ENCODE measurements around the gene WDR83.

Gene WDR83

DNA sequence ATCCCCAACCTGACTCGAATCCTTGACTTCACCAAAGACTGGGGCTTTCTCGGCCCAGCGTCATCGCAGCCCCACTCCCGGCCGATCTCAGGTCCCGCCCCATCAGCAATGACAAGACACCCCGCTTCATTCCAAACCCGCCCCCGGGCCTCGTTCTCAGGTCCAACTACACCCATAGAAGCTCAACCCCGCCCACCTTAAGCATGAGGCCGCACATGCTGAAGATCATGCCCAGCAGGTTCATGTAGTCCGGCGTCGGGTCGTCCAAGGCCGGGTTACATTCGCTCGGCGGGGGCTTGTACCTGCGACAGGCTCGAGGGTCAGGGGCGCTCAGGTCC, 2.3 kb downstream of the WDR83 start:
- peak overlapping the region; percentile 94 for H3K27ac ChIP-seq
- TF ChIP-seq, protein P1, sequence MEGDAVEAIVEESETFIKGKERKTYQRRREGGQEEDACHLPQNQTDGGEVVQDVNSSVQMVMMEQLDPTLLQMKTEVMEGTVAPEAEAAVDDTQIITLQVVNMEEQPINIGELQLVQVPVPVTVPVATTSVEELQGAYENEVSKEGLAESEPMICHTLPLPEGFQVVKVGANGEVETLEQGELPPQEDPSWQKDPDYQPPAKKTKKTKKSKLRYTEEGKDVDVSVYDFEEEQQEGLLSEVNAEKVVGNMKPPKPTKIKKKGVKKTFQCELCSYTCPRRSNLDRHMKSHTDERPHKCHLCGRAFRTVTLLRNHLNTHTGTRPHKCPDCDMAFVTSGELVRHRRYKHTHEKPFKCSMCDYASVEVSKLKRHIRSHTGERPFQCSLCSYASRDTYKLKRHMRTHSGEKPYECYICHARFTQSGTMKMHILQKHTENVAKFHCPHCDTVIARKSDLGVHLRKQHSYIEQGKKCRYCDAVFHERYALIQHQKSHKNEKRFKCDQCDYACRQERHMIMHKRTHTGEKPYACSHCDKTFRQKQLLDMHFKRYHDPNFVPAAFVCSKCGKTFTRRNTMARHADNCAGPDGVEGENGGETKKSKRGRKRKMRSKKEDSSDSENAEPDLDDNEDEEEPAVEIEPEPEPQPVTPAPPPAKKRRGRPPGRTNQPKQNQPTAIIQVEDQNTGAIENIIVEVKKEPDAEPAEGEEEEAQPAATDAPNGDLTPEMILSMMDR (conservative IDR thresholded peaks at IDR 0.05): no peak

DNA sequence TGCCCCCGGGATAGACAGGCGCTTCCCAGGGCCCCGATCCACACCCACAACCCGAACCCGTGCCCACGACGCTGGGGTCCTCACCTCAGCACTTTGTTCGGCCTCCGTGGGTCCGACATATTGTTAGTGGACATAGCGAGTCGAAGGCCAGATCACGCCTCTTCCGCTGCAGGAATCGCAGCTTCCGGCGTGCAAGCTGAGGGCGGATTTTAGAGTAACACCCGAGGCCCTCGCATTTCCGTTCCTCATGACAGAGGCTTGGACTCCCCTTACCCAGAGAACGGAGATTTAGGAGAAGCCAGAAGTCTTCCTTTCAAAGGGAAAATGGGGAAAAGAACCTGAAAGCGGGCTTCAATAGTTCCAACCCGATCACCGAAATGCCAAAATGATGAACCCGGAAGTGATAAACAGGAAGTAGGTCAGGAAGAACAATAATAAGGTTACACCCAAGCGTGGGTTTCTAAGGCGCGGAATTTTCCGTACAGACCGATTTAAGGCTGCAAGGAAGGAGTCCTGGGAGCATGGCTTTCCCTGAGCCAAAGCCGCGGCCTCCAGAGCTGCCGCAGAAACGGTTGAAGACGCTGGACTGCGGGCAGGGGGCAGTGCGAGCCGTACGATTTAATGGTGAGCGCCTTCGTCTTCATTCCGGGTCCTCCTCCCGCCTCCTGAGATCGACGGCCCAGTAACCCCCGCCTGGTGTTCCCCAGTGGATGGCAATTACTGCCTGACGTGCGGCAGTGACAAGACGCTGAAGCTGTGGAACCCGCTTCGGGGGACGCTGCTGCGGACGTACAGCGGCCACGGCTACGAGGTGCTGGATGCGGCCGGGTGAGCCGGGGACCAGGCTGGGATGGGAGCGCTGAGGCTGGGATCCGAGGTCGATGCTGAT, 2.9 kb downstream of the WDR83 start:
- peak overlapping the region; percentile 94 for H3K27ac ChIP-seq
- TF ChIP-seq, protein P1 (conservative IDR thresholded peaks at IDR 0.05): no peak

DNA sequence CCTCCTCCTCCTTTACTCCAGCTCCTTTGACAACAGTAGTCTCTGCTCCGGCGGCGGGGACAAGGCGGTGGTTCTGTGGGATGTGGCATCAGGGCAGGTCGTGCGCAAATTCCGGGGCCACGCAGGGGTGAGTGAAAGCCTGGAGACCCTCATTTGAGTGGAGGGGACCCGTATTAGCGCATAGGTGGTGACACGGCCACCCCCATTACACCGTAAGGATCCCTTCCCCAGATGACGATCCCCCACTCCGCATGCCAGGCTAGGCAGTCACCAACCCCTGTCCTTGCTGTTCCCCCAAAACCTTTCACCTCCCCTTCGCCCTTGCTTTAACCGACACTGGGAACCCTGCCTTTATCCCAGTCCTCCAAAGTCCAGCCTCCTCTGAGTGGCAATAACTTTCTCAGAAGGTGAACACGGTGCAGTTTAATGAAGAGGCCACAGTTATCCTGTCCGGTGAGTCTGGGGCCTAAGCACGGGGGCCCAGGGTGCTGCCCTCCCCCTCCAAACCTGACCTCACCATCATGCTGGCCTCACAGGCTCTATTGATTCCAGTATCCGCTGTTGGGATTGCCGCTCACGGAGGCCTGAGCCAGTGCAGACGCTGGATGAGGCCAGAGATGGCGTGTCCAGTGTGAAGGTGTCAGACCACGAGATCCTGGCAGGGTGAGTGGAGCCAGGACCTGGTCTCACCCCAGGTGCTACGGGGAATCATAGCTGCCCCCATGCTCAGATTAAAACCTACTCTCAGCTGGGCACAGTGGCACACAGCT, 3.7 kb downstream of the WDR83 start:
- TF ChIP-seq, protein P1 (conservative IDR thresholded peaks at IDR 0.05): no peak
- H3K27ac ChIP-seq: peak overlapping the region; percentile 94

DNA sequence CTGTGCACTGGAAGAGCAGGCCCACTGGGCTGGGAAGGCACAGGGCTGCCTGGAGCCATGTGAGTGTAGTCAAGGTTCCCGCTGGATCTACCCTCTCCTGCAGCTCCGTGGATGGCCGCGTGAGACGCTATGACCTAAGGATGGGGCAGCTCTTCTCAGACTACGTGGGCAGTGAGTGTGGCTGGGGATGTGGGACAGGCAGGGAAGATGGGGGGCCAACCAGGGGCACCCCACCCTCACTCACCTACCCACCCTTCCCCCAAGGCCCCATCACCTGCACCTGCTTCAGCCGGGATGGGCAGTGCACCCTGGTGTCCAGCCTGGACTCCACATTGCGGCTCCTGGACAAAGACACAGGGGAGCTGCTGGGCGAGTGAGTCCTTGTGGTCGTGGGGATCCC, 6.1 kb downstream of the WDR83 start:
- no peak overlapping the region for H3K27ac ChIP-seq
- TF ChIP-seq, protein P1 (conservative IDR thresholded peaks at IDR 0.05): no peak

DNA sequence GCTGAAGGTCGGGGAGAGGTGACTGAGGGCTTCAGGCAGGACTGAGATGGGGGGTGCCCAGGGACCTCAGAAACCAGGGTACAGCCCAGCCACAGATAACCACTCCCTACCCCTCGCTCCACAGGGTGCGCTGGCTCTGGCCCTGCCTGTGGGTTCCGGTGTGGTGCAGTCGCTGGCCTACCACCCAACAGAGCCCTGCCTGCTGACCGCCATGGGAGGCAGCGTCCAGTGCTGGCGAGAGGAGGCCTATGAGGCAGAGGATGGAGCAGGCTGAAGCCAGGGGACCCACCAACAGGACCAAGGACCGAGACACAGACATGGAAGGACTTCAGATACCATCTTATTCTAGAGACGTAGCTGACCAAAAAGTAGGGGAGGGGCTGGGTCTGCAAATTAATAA, 8.8 kb downstream of the WDR83 start:
- H3K27ac ChIP-seq: no peak overlapping the region
- TF ChIP-seq, protein P1 (conservative IDR thresholded peaks at IDR 0.05): no peak

DNA sequence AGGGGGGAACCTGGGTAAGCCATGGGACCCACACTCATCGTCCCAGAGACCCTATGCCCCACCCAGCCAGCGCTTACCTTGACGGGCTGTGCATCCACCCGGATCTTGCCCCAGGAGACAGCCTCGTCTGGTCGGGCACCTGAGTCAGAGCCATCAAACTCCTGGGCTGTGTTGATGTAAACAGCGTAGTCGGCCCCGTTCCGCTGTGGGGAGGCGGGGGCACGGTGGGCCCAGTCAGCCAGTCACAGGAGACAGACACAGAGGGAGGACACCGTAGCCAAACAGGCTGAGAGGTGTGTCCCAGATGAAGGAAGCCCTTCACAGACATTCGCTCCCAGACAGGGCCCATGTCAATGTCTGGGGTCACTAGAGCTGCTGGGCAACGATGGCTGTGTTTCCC, 9.3 kb downstream of the WDR83 start:
- H3K27ac ChIP-seq: no peak overlapping the region
- TF ChIP-seq, protein P1 (conservative IDR thresholded peaks at IDR 0.05): no peak

DNA sequence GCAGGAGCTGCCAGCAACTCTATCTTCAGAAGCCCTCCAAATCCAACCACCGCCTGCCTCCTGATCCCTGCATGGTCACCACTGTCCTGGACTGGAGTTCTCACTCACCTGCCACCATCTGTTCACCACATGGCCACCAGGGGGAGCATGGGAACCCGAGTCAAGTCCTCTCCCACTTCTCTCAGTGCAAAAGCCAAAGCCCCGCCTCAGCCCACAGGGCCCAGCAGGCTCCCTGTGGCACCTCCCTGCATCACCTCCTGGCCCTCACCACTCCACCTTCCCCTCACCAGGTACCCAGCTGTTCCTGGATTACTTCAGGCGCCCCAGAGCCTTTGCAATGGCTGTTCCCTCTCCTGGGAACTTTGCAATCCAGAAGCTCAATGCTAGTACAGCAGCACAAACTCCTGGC, 9.8 kb downstream of the WDR83 start:
- H3K27ac ChIP-seq: no peak overlapping the region
- TF ChIP-seq, protein P1 (conservative IDR thresholded peaks at IDR 0.05): peak; percentile 90
